Neural crest cell (in vitro differentiated cells): Measurements from ENCODE around the gene GRID2IP. TPM values are rescaled to one million over a fixed set of nuclear protein-coding genes. Genes with fewer than 3 reads are reported as not detected.

Experiments
- DNase-seq: peaks from one replicate; pipeline ENCODE4 v3.0.0; 2021; ENCODE audit warnings: low read depth, mixed read lengths, low spot score
- H3K27ac Mint-ChIP-seq: one replicate; pipeline ENCODE4 v1.8.0; 2021; ENCODE audit warnings: mild to moderate bottlenecking, mixed read lengths; ENCODE audit not compliant: unreplicated experiment
- H3K27me3 Mint-ChIP-seq: 2 replicates; pipeline ENCODE4 v1.8.0; 2021; ENCODE audit warnings: low read depth, mild to moderate bottlenecking, mixed read lengths
- H3K36me3 Mint-ChIP-seq: 2 replicates; pipeline ENCODE4 v1.8.0; 2021; ENCODE audit warnings: low read depth, mild to moderate bottlenecking, mixed read lengths
- H3K4me1 Mint-ChIP-seq: 2 replicates; pipeline ENCODE4 v1.8.0; 2021; ENCODE audit warnings: mixed read lengths
- H3K4me3 Mint-ChIP-seq: one replicate; pipeline ENCODE4 v1.8.0; 2021; ENCODE audit warnings: mild to moderate bottlenecking, mixed read lengths
- H3K9me3 Mint-ChIP-seq: 2 replicates; pipeline ENCODE4 v1.8.0; 2021; ENCODE audit warnings: mixed read lengths
- CTCF ChIP-seq: fragments of 200-600 bp; sonication (generic); conservative IDR thresholded peaks from 2 replicates; pipeline ENCODE4 v1.5.0; 2021; ENCODE audit warnings: antibody characterized with exemption, mild to moderate bottlenecking
- total RNA-seq: library from RNA; stranded (reverse); gene quantifications from 2 replicates; pipeline ENCODE4 v1.2.1, GENCODE V29; 2021

The GRID2IP gene
- total RNA-seq, 1 donor from 2014 or later = 0.54 TPM

GRCh38 chr7:6563936-6564770 lies 12.9 kb upstream of the GRID2IP start:
- Mint-ChIP-seq H3K4me3 (no peak overlapping the region), H3K36me3 (no peaks in the 10 kb centered on the region), H3K27me3 (peaks cover 6% of the 10 kb centered on the region), H3K9me3 (no peaks in the 10 kb centered on the region), H3K27ac (no peak overlapping the region), H3K4me1 (no peaks in the 10 kb centered on the region)
- DNase-seq = no peak
- no peak for TF ChIP-seq CTCF

- no peak for TF ChIP-seq CTCF
- DNase-seq = no peak
- Mint-ChIP-seq H3K4me1 (no peaks in the 10 kb centered on the region), H3K27me3 (peaks cover 6% of the 10 kb centered on the region), H3K36me3 (no peaks in the 10 kb centered on the region), H3K27ac (no peak overlapping the region), H3K4me3 (no peak overlapping the region), H3K9me3 (no peaks in the 10 kb centered on the region)
Measured at GRCh38 chr7:6562106-6562505, 10.8 kb upstream of the GRID2IP start.

GRCh38 chr7:6559896-6560295 lies 8.6 kb upstream of the GRID2IP start:
- H3K36me3 Mint-ChIP-seq = no peaks in the 10 kb centered on the region
- H3K27me3 Mint-ChIP-seq = peaks cover 6% of the 10 kb centered on the region
- TF ChIP-seq CTCF = no peak
- DNase-seq = no peak
- no peak overlapping the region for H3K4me3 Mint-ChIP-seq
- H3K9me3 Mint-ChIP-seq = no peaks in the 10 kb centered on the region
- H3K27ac Mint-ChIP-seq = no peak overlapping the region
- H3K4me1 Mint-ChIP-seq = no peaks in the 10 kb centered on the region

- no peaks in the 10 kb centered on the region for H3K36me3 Mint-ChIP-seq
- peaks cover 3% of the 10 kb centered on the region for H3K27me3 Mint-ChIP-seq
- H3K9me3 Mint-ChIP-seq = no peaks in the 10 kb centered on the region
- H3K27ac Mint-ChIP-seq = no peak overlapping the region
- no peak for DNase-seq
- TF ChIP-seq CTCF = peak; percentile 51
- H3K4me3 Mint-ChIP-seq = no peak overlapping the region
- no peaks in the 10 kb centered on the region for H3K4me1 Mint-ChIP-seq
Measured at GRCh38 chr7:6558837-6559236, 7.6 kb upstream of the GRID2IP start.

- no peaks in the 10 kb centered on the region for H3K4me1 Mint-ChIP-seq
- TF ChIP-seq CTCF = peak; percentile 39
- no peaks in the 10 kb centered on the region for H3K36me3 Mint-ChIP-seq
- H3K4me3 Mint-ChIP-seq = no peak overlapping the region
- no peak for DNase-seq
- H3K9me3 Mint-ChIP-seq = no peaks in the 10 kb centered on the region
- H3K27ac Mint-ChIP-seq = no peak overlapping the region
- peaks cover 3% of the 10 kb centered on the region for H3K27me3 Mint-ChIP-seq
Measured at GRCh38 chr7:6556196-6556595, 4.9 kb upstream of the GRID2IP start.
